ENCODE measurements around the gene TMSB4X.

DNA sequence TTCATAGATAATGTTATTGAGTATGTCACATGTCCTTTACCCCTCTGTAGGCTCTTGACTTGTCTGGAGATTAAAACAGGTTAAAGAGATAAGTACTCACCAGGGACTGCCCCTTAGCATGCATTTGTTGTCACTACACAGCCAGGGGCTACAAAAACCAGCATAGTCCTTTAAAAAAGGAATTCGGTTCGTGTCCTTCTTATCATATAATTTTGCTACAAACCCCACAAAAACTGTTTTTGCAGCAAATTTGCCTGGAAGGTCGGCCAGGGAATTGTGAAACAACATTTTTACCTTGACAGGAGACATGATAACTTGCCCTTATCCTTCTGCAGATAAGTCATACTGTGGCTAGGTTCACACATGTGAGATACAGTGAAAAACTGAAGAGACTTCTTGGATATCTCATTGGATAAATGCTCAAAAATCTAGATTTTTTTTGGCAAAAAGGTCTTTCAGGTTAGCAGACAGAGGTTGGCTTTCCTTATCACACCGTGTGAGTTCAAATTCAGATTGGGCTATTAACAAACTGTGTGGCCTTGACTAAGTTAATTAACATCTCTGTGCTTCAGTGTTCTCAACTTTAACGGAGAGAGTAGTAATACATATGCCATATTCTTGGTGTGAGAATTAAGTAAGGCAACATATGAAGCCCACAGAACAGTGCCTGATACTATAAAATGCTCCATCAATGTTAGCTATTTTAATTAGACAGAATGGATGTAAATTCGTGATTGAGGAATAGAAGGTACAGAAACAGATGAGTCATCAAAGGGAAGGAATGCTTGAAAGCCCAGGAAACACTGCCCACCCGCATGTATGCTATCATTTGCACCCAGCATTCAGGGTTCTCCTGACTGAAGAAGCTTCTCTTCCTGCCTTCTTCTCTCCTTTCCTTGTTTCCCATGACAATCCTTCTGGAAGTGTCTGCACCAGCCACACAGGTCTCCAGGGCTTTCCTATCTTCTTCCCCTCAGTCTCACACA is 39.5 kb downstream of the TMSB4X start:
- TF ChIP-seq POLR2A (IDR thresholded peaks at IDR 0.05) (no peak), POLR2AphosphoS5 (IDR thresholded peaks at IDR 0.05; ENCODE audit: insufficient read depth in 1 of 2, low read depth in 1 of 2) (no peak)
